ENCODE measurements around the gene NFILZ.

DNA sequence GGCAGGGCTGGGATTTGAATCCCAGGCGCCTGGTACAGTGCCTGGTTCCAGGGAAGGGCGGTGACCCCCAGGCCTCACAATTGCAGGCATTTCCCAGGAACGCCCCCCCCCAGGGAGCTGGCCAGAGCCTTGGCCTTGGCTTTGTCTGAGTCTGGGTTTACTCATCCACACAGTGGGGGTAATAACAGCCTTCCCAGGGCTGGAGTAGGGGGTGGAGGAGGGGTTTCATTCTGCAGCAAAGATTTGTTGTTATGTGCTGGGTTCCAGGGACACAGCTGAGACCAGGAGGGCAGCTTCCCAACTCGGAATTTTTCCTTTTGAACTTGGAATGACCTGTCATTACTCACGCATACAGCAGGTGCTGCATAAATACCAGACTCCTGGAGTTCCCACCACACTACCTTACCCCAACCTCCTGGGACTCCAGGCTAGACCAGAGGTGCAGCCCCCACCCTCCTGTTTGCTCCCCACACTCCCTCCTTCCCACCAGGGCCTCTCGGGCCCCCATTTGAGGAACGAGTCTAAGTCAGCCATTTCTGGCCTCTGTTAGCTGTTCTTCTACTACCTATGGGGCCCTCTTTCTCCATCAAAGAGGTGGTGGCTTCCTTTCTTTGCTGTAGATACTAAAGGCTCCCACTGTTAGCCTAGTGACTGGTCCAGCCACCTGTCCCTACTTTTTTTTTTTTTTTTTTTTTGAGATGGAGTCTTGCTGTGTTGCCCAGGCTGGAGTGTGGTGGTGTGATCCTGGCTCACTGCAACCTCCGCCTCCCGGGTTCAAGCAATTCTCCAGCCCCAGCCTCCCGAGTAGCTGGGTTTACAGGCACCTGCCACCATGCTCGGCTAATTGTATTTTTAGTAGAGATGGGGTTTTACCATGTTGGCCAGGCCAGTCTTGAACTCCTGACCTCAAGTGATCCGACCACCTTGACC, 18.3 kb upstream of the NFILZ start:
- no peak for TF ChIP-seq EZH2 (IDR thresholded peaks at IDR 0.05)
- TF ChIP-seq, protein P1, sequence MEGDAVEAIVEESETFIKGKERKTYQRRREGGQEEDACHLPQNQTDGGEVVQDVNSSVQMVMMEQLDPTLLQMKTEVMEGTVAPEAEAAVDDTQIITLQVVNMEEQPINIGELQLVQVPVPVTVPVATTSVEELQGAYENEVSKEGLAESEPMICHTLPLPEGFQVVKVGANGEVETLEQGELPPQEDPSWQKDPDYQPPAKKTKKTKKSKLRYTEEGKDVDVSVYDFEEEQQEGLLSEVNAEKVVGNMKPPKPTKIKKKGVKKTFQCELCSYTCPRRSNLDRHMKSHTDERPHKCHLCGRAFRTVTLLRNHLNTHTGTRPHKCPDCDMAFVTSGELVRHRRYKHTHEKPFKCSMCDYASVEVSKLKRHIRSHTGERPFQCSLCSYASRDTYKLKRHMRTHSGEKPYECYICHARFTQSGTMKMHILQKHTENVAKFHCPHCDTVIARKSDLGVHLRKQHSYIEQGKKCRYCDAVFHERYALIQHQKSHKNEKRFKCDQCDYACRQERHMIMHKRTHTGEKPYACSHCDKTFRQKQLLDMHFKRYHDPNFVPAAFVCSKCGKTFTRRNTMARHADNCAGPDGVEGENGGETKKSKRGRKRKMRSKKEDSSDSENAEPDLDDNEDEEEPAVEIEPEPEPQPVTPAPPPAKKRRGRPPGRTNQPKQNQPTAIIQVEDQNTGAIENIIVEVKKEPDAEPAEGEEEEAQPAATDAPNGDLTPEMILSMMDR (IDR thresholded peaks at IDR 0.05 in 2 of 3, conservative IDR thresholded peaks at IDR 0.05 in 1 of 3; ENCODE audit: borderline replicate concordance in 1 of 3, insufficient read depth in 1 of 3, low read depth in 2 of 3, low read length in 2 of 3) = no peak
- no peak for TF ChIP-seq POLR2A (IDR thresholded peaks at IDR 0.05; ENCODE audit: borderline replicate concordance, extremely low read depth, insufficient read depth, insufficient read length)
- no peak for TF ChIP-seq SIN3A (IDR thresholded peaks at IDR 0.05; ENCODE audit: low read depth)

All from HCT116 (cell line).